ENCODE measurements around the gene ACVR1.

DNA sequence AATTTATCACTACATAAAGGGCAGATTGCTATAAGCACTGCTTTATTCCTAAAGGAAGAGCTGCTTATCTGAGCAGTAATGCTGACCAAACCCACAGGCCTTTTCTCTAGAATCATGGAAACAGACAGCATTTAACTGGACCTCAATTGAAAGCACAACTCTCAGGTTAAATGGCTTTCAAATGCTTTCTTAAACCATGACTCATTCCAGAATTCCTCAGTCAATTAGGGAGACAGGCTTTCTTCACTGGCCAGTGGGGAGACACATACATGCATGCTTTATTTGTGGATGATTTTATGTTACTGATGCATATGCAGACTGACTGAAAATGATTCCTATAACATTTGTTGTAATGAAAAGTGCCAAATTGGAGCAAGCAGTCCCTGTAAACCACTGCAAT, 114.6 kb downstream of the ACVR1 start:
- TF ChIP-seq HDAC1 (IDR thresholded peaks at IDR 0.05): no peak
- TF ChIP-seq, protein P1, sequence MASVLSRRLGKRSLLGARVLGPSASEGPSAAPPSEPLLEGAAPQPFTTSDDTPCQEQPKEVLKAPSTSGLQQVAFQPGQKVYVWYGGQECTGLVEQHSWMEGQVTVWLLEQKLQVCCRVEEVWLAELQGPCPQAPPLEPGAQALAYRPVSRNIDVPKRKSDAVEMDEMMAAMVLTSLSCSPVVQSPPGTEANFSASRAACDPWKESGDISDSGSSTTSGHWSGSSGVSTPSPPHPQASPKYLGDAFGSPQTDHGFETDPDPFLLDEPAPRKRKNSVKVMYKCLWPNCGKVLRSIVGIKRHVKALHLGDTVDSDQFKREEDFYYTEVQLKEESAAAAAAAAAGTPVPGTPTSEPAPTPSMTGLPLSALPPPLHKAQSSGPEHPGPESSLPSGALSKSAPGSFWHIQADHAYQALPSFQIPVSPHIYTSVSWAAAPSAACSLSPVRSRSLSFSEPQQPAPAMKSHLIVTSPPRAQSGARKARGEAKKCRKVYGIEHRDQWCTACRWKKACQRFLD (CRISPR knock-in tag; IDR thresholded peaks at IDR 0.05): no peak

Data from K562 (cell line).